Measurements from ENCODE around the gene KRTAP2-3.
A peak's percentile ranks its signal among the peaks of the same experiment; 100 is the strongest.

KRTAP2-3 gene

DNA sequence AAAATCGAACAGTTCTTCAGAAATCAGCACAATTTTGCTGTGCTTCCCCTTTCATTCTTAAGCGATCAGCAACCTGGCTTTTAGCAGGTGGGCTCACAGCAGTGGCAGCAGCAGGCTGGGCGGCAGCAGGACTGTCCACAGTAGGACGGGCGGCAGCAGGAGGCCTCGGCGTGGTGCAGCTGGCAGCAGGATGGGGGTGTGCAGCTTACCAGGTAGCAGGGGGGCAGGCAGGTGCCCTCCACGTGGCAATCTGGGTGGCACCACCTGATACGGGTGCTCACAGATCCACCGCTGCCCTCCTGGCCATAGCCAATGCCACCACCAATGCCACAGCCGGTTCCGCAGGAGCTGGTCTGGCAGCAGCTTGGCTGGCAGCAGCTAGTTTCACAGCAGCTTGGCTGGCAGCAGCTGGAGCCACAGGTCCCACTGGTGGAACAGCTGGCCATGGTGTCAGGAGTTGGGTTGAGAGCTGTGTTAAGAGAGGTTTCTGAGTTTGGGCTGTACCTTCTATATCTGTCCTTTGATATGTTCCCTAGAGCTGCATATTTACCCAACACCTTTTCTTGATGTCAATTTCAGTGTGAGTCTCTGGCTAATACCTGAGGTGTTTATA lies 30.2 kb downstream of the KRTAP2-3 start, which contains the start of gene KRTAP1-4:
KRTAP1-4 (minus strand) TSS at position 563 of the 613 bp plus-strand sequence; CDS start at position 446, 117 bp downstream.
- no peak for DNase-seq

GRCh38 chr17:41026715-41027471 lies 33.0 kb downstream of the KRTAP2-3 start, which contains the start of gene KRTAP1-5:
TSS of gene KRTAP1-5 (minus strand) at chr17:41027208. CDS start at chr17:41027155, 53 bp downstream.
- peak; percentile 76 for DNase-seq

- DNase-seq, result peak; percentile 61
These were observed 35.2 kb downstream of the KRTAP2-3 start for GRCh38 chr17:41024697-41025096.

- DNase-seq, result no peak
These were observed 39.6 kb downstream of the KRTAP2-3 start for GRCh38 chr17:41020336-41020735.

- no peak for DNase-seq
These were observed 40.5 kb downstream of the KRTAP2-3 start for GRCh38 chr17:41019415-41019814.

DNA sequence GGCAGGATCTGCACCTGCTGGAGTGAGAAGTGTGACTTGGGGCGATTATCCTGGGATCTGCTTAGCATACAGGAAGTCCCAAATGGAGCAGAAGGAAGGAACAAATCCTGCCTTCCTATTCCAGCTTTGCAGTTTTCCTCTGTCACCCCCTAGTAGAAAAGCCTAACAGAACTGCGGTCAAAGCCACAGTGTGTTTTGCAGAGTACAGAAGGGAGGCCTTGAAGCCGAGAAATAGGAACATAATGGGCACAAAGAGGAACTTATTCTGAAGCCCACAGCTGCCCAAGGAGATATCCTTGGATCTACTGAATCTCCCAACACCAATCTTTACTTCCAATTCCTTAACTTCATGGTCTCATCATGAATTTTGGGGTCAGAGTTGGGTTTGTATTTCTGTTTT lies 41.4 kb downstream of the KRTAP2-3 start:
- no peak for DNase-seq

DNA sequence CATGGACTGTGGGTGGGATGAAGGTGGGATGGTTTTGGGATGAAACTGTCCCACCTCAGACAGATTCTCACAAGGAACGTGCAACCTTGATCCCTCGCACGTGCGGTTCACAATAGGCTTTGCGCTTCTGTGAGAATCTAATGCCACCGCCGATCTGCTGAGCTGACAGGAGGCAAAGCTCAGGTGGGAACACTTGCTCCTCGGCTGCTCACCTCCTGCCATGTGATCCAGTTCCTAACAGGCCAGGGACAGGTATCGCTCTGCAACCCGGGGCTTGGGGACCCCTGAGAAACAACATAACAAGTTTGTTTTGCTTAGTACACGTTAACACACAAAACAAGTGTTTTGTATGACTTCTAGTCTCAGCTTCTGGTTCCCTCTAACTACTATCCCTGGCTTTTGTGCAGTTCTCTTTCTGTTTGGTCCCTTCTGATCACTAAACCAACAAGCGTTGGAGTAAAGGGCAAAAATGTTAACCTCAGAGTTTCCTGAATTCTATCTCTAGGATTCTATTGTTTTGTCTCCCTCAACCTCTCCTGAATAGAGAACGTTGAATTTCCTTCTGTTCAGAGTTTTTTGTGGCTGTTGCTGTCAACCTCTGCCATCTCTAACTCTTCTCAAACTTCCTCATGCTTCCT lies 43.2 kb downstream of the KRTAP2-3 start:
- DNase-seq, result no peak

GRCh38 chr17:41015454-41015853 lies 44.5 kb downstream of the KRTAP2-3 start:
- DNase-seq, result no peak

GRCh38 chr17:41013606-41014005 lies 46.3 kb downstream of the KRTAP2-3 start:
- DNase-seq, result peak; percentile 59

- DNase-seq, result no peak
These were observed 46.7 kb downstream of the KRTAP2-3 start for GRCh38 chr17:41013181-41013580.

GRCh38 chr17:41012326-41013120 lies 47.4 kb downstream of the KRTAP2-3 start:
- no peak for DNase-seq

- no peak for DNase-seq
These were observed 49.5 kb downstream of the KRTAP2-3 start for GRCh38 chr17:41010441-41010840.

DNA sequence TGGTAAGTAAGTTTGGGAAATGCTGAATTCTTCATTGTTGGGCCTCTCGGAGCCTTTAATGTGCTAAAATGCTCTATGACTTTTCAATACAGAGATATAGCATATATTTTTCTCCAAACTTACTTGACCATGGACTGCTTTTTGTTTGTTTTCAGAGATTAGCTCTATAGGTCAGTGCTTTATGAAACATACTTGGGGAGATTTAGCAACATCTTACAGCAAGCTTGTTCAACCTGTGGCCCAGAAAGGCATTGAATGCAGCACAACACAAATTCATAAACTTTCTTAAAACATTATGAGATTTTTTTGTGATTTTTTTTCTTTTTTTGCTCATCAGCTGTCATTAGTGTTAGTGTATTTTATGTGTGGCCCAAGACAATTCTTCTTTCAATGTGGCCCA lies 50.0 kb downstream of the KRTAP2-3 start:
- DNase-seq, result no peak

- DNase-seq, result no peak
These were observed 50.6 kb downstream of the KRTAP2-3 start for GRCh38 chr17:41009301-41009760.
